ENCODE results near the gene ZBP1.

ZBP1 gene

DNA sequence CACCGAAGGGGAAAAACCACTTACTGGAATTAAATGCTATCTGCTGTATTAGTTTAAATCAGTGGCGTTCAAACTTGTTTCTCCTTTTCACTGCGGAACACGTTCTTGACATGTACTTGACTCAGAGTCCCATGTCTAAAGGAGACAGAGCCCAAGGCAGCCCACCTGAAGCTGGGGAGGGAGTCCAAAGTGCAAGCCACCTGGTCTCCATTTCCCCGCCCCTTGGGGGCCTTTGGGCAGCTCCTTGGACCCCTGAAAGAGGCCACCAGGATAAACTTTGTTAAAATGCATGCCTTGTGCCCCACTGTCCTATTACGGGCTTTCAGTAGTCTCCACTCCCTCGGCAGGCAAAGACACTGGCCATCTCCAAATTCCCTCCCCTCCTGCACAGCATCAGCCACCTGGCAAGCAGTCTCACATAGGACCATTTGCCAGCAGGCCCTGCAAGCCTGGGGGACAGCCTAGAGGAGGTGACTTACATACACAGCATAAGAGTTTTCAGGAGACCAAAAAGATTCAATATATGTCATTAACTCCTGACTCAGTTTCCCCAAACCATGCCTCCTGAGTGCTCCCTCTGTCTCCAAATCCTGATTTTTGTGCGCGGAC lies 52.7 kb downstream of the ZBP1 start:
- H3K27me3 ChIP-seq (ENCODE audit: insufficient read depth, low read depth): peaks cover 91% of the 10 kb centered on the region
- H2AFZ ChIP-seq (ENCODE audit: low read depth): no peak overlapping the region
- no peak overlapping the region for H3K27ac ChIP-seq
- no peaks in the 10 kb centered on the region for H3K36me3 ChIP-seq (ENCODE audit: insufficient read depth)
- H3K4me2 ChIP-seq: no peak overlapping the region
- H3K4me1 ChIP-seq (ENCODE audit: low read depth, poor library complexity, severe bottlenecking): no peaks in the 10 kb centered on the region
- H3K4me3 ChIP-seq (IDR thresholded peaks at IDR 0.05; ENCODE audit: insufficient read depth, low read depth, low read length): no peak overlapping the region
- no peaks in the 10 kb centered on the region for H4K20me1 ChIP-seq (ENCODE audit: insufficient read depth)
- no peak overlapping the region for H3K9ac ChIP-seq
- H3K79me2 ChIP-seq (ENCODE audit: insufficient read depth, low read depth): no peaks in the 10 kb centered on the region
- TF ChIP-seq, protein P1, sequence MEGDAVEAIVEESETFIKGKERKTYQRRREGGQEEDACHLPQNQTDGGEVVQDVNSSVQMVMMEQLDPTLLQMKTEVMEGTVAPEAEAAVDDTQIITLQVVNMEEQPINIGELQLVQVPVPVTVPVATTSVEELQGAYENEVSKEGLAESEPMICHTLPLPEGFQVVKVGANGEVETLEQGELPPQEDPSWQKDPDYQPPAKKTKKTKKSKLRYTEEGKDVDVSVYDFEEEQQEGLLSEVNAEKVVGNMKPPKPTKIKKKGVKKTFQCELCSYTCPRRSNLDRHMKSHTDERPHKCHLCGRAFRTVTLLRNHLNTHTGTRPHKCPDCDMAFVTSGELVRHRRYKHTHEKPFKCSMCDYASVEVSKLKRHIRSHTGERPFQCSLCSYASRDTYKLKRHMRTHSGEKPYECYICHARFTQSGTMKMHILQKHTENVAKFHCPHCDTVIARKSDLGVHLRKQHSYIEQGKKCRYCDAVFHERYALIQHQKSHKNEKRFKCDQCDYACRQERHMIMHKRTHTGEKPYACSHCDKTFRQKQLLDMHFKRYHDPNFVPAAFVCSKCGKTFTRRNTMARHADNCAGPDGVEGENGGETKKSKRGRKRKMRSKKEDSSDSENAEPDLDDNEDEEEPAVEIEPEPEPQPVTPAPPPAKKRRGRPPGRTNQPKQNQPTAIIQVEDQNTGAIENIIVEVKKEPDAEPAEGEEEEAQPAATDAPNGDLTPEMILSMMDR (conservative IDR thresholded peaks at IDR 0.05; ENCODE audit: low read depth, low read length): no peak

DNA sequence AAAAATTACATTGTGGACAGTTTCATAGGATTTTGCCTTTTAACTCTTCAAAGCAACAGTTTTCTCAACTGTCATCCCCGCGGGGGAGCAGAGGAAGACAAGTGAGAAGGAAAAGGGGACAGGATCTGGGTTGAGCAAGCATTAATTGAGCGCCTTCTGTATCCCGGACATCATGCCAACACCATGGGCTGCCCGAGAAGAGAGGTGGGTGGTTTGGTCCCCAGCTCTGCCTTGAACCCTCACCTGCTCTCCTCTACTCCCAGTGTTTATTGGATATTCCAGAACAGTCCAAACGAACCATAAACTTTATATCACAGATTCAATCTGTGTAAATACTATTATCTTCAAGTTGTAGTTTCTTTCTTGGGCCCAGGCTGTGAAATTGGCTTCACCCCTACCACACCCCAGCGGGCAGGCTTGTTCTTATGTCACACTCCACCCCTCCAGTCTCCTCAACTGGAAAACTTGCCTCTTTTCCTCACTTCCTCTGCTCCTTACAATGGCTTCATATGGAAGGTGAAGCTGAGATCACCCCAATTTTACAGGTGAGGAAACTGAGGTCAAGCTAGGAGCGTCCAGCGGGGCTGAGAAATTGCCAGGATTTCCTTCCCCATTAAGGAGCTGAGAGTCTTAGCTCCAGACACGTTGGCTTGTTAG lies 53.3 kb downstream of the ZBP1 start:
- Histone ChIP-seq H2AFZ (ENCODE audit: low read depth) (no peak overlapping the region), H3K4me1 (ENCODE audit: low read depth, poor library complexity, severe bottlenecking) (no peaks in the 10 kb centered on the region), H3K4me2 (no peak overlapping the region), H3K36me3 (ENCODE audit: insufficient read depth) (no peaks in the 10 kb centered on the region), H3K27me3 (ENCODE audit: insufficient read depth, low read depth) (peaks cover 91% of the 10 kb centered on the region), H3K27ac (no peak overlapping the region), H3K4me3 (IDR thresholded peaks at IDR 0.05; ENCODE audit: insufficient read depth, low read depth, low read length) (no peak overlapping the region), H3K9ac (no peak overlapping the region), H3K79me2 (ENCODE audit: insufficient read depth, low read depth) (no peaks in the 10 kb centered on the region), H4K20me1 (ENCODE audit: insufficient read depth) (no peaks in the 10 kb centered on the region)
- TF ChIP-seq, protein P1 (conservative IDR thresholded peaks at IDR 0.05; ENCODE audit: low read depth, low read length): no peak

DNA sequence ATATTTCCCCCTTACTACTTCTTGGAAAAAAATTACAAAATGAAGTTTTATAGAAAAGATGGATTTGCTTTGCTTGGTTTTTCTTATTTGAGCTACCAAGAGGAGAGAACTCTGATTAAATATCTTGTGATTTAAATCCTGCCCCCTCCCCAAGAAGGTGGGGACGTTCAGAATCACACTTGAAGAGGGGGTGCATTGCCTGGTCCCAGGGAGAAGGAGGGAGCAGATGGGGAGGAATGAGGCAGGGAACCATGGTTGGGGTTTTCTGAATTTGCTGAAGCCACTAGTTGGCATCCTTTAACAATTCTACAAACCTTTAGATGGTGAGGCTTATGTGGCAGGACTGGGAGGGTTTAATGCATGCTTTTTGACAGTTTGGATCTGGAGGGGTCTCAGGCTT lies 53.8 kb downstream of the ZBP1 start:
- TF ChIP-seq, protein P1 (conservative IDR thresholded peaks at IDR 0.05; ENCODE audit: low read depth, low read length): no peak
- Histone ChIP-seq H3K4me2 (no peak overlapping the region), H3K27me3 (ENCODE audit: insufficient read depth, low read depth) (peaks cover 91% of the 10 kb centered on the region), H3K36me3 (ENCODE audit: insufficient read depth) (no peaks in the 10 kb centered on the region), H3K4me3 (IDR thresholded peaks at IDR 0.05; ENCODE audit: insufficient read depth, low read depth, low read length) (no peak overlapping the region), H2AFZ (ENCODE audit: low read depth) (no peak overlapping the region), H4K20me1 (ENCODE audit: insufficient read depth) (no peaks in the 10 kb centered on the region), H3K27ac (no peak overlapping the region), H3K79me2 (ENCODE audit: insufficient read depth, low read depth) (no peaks in the 10 kb centered on the region), H3K9ac (no peak overlapping the region), H3K4me1 (ENCODE audit: low read depth, poor library complexity, severe bottlenecking) (no peaks in the 10 kb centered on the region)

DNA sequence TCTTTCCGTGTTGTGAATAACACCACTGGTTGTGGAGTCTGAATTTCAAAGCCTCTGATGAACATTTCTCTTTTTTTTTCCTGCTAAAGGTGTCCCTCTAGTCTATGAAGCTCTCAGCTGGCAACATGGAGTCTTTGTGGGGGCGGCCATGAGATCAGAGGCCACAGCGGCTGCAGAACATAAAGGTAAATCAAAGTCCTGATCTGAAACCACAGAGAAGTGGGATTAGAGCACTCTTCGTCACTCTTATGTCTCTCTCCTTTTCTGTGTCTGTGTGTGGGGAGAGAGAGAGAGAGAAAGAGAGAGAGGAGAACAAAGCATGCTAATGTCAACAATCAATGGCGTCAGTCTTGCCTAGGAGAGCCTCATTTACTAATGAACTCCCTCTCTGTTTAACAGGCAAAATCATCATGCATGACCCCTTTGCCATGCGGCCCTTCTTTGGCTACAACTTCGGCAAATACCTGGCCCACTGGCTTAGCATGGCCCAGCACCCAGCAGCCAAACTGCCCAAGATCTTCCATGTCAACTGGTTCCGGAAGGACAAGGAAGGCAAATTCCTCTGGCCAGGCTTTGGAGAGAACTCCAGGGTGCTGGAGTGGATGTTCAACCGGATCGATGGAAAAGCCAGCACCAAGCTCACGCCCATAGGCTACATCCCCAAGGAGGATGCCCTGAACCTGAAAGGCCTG lies 55.1 kb downstream of the ZBP1 start:
- Histone ChIP-seq H3K79me2 (ENCODE audit: insufficient read depth, low read depth) (no peaks in the 10 kb centered on the region), H4K20me1 (ENCODE audit: insufficient read depth) (no peaks in the 10 kb centered on the region), H3K4me2 (no peak overlapping the region), H3K27ac (no peak overlapping the region), H3K9ac (no peak overlapping the region), H2AFZ (ENCODE audit: low read depth) (no peak overlapping the region), H3K36me3 (ENCODE audit: insufficient read depth) (no peaks in the 10 kb centered on the region), H3K4me3 (IDR thresholded peaks at IDR 0.05; ENCODE audit: insufficient read depth, low read depth, low read length) (no peak overlapping the region), H3K4me1 (ENCODE audit: low read depth, poor library complexity, severe bottlenecking) (no peaks in the 10 kb centered on the region), H3K27me3 (ENCODE audit: insufficient read depth, low read depth) (peaks cover 94% of the 10 kb centered on the region)
- TF ChIP-seq, protein P1 (conservative IDR thresholded peaks at IDR 0.05; ENCODE audit: low read depth, low read length): no peak
